GM13977 (cell line): ENCODE results near the gene INTS3.
A peak's percentile ranks its signal among the peaks of the same experiment; 100 is the strongest.

Source experiments
- DNase-seq: peaks from one replicate; pipeline ENCODE4 v3.0.0; 2012; ENCODE audit warnings: low spot score
- CTCF ChIP-seq: IDR thresholded peaks from 2 replicates; pipeline ENCODE4 v1.5.1; 2012; ENCODE audit warnings: mild to moderate bottlenecking, control low read depth; ENCODE audit not compliant: insufficient read depth; ENCODE audit errors: extremely low read depth, missing control alignments
- in situ Hi-C: fragments of 300-500 bp; cut with MboI; formaldehyde crosslinking; loops from one replicate; pipeline ENCODE4 v1.12.0; 2022; ENCODE audit warnings: low sequenced_read_pairs, low pct_unique_long_range_greater_than_20kb, mixed read lengths, inconsistent platforms; ENCODE audit not compliant: unreplicated experiment

Gene INTS3

GRCh38 chr1:153768316-153769181 lies 40.7 kb downstream of the INTS3 start:
- no peak for DNase-seq
- in situ Hi-C loops, result no loop called here
- no peak for TF ChIP-seq CTCF

- TF ChIP-seq CTCF, result no peak
- DNase-seq, result no peak
- in situ Hi-C loops, result no loop called here
Measured at GRCh38 chr1:153769221-153769620, 41.4 kb downstream of the INTS3 start.

- TF ChIP-seq CTCF, result no peak
- DNase-seq, result no peak
- in situ Hi-C loops, result no loop called here
Measured at GRCh38 chr1:153770797-153771196, 42.9 kb downstream of the INTS3 start.

GRCh38 chr1:153771261-153771660 lies 43.4 kb downstream of the INTS3 start:
- TF ChIP-seq CTCF, result no peak
- DNase-seq, result no peak
- in situ Hi-C loops, result no loop called here

- in situ Hi-C loops, result no loop called here
- DNase-seq, result no peak
- TF ChIP-seq CTCF, result peak; percentile 53
Measured at GRCh38 chr1:153771841-153772593, 44.2 kb downstream of the INTS3 start.

GRCh38 chr1:153773096-153773921 lies 45.5 kb downstream of the INTS3 start:
- TF ChIP-seq CTCF, result no peak
- DNase-seq, result no peak
- in situ Hi-C loops, result no loop called here
